HT1080 (cell line): ENCODE measurements around the gene NADSYN1. TPM values are rescaled to one million over a fixed set of nuclear protein-coding genes. Genes with fewer than 3 reads are reported as not detected.
A peak's percentile ranks its signal among the peaks of the same experiment; 100 is the strongest.

ENCODE experiments used
- DNase-seq: peaks from one replicate; pipeline ENCODE4 v3.0.0-alpha.2; 2015; ENCODE audit warnings: low read depth
- total RNA-seq: library from RNA; depleted of rRNA; stranded (reverse); fragments of >200 nt; shearing (Covaris generic); gene quantifications from 2 replicates; pipeline ENCODE4 v1.2.3, GENCODE V29; 2014

Gene NADSYN1
- total RNA-seq, 1 experiment from 2014 or later, result 35.6 TPM

DNA sequence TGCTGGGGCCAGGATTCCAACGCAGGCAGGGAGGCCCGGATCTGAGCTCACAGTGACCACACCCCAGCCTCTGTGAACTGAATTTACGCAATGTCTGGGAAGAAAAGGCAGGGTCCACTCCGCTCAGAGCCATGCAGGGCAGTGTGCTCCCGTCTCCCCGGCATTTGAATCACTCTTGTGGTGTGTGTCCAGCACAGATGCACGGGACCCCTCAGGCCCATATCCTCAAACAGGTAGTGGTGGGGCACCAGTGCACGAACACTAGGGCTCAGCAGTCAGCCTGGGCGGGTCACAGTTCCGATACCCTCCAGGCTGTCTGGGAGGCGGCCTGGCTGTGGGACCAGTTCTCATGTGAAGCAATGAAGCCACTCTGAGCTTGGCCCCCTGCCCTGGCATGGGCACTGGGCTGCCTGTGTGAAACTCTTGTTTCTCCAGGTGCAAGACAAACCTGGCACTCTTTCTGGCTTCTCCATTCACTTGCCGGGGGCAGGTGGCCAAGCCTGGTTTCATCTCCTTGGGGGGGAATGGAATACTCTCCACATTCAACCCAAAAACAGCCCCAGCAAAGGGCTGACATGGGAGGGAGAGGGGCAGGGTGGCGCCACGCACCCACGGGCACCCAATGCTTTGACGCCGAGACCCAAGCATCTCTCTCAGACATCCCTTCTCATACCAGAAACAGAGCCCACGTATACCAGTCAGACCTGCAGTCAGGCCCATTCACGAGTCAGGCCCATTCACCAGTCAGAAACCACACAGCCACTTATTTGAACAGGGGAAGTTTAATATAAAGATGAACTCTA lies 19.2 kb upstream of the NADSYN1 start:
- DNase-seq, result no peak

DNA sequence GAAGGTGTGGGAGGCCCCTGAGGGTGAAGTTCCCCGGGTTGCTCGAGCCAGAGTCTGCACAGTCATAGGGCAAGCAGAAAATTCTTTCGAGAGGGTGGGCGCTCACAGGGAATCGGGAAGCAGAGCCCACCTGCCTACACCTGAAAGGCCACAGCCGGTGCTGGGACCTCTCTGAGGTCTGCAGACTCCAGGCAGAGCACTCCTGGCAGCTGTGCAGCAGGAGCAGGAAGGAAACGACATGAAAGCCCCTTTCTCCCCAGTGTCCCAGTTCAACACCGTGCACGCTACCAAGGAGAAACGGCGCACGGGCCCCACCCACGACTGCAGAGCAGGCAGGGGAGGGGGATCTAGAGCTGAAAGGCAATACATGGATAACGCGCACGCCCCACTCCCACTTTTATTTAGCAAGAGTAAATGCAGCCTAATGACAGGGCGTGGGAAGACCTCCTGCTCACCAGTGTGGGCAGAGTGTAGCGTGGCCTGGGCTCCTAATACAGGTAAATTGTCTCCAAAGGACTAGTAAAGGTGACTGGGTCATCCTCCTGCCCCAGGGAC lies 18.4 kb upstream of the NADSYN1 start:
- no peak for DNase-seq

GRCh38 chr11:71435278-71435951 lies 17.6 kb upstream of the NADSYN1 start:
- no peak for DNase-seq

DNA sequence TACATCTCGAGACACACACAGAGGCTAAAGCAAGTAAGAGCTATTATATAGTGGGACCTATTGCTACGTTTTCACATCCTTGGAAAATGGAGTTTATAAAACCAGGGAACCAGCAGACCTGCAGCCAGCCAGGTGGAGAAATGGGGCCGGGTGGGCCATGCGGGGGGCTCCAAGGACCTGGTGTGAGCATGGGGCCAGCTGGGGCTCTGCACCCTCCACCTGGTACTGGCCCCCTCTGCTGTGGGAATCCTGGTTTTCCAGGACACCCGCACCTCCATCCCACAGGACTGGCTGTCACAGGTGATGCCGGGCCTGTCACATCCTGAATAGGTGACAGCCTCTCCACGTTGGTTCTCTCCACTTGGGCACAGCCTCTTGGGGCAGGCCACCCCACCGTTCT lies 16.1 kb upstream of the NADSYN1 start:
- no peak for DNase-seq

DNA sequence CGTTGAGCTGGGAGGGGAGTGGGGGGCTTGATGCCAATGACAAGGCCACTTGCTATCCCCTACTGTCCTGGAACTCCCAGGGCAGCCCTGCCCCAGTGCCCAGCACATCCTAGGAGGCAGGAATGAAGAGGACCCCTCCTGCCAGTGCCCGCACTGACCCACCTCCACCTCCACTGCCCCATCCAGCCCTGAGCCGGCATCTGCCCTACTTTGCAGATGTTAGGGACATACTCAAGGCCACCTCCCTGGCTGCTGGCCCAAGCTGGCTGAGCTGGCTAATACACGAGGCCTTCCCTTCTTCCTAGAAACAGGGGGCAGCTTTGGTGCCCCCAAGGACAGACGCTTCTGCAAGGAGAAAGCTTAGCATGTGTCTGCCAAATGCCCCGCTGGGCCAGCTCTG lies 15.6 kb upstream of the NADSYN1 start:
- no peak for DNase-seq

GRCh38 chr11:71437879-71438278 lies 15.1 kb upstream of the NADSYN1 start:
- DNase-seq, result no peak

DNA sequence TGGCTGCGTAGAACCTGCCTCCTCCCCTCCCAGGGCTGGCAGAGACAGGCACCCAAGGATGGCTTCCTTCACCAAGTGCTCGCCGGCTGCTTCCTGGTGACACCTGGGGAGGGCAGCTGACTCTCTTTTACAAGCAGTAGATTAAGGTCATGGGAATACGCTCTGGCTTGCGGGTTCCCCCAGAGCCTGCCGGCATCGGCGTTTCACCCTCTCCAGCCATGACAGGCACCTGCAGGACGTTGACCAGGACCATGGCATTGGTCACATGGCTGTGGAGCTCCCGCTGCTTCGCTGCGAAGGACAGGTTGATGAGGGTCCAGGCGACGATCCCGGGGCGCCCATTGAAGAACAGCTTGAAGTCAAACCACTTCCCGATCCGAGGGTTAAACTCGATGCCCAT lies 14.4 kb upstream of the NADSYN1 start:
- DNase-seq, result no peak

- no peak for DNase-seq
Measured at GRCh38 chr11:71440021-71440755, 12.8 kb upstream of the NADSYN1 start.

GRCh38 chr11:71441251-71441650 lies 11.8 kb upstream of the NADSYN1 start:
- no peak for DNase-seq

DNA sequence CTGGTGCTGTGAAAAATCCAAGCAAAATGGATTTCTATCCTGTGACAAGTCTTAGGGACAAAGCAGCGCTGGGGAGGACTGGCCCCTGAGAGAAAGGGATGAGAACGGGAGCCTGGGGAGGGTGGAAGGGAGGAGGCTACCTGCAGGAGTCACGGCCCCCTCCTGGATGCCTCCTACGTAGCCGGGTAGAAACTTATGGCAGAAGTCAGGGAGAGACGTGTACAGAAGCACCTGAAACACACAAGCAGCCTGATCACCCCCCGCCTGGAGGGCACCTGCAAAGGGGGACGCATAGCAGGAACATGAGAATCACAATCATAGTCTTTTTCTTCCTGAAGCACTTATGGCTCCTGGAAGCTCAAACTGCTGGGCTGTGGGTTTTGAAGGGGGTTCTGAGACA lies 10.9 kb upstream of the NADSYN1 start:
- no peak for DNase-seq

DNA sequence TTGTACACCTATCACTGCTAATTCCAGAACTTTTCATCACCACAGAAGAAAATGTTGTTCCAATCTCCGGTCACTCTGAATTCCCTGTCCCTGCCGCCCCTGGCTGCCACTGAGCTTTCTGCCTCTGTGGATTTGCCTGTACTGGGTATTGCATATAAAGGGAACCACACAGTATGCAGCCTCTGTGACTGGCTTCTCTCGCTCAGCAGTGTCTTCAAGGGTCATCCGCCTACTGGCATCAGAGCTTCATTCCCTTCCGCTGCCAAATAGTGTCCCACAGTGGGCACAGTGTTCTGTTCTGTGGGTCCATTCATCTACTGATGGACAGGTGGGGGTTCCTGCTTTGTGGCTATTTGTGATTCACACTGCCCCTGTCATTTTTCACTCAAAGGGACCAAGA lies 10.1 kb upstream of the NADSYN1 start:
- no peak for DNase-seq

- DNase-seq, result no peak
Measured at GRCh38 chr11:71443736-71444445, 9.1 kb upstream of the NADSYN1 start.

- no peak for DNase-seq
Measured at GRCh38 chr11:71444811-71445210, 8.2 kb upstream of the NADSYN1 start.

DNA sequence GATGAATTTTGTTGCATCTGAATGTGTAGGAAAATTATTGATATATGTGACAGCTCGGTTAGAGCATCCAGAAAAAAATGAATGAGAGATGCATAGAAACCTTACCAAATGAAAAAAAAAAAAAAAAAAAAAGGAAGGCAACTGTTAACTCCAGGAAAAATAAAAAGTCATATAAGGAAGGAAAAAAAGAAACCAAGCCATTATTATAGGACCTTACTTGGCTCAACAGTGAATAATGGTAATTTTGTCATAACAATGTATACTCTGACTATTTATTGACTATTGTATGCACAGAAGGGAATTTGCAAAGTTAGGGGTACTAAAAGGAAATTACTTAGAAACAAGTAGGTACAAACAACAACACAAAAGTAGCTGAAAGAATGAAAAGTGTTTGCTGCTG lies 6.9 kb upstream of the NADSYN1 start:
- DNase-seq, result no peak

- peak; percentile 6 for DNase-seq
Measured at GRCh38 chr11:71446942-71447688, 5.9 kb upstream of the NADSYN1 start.

DNA sequence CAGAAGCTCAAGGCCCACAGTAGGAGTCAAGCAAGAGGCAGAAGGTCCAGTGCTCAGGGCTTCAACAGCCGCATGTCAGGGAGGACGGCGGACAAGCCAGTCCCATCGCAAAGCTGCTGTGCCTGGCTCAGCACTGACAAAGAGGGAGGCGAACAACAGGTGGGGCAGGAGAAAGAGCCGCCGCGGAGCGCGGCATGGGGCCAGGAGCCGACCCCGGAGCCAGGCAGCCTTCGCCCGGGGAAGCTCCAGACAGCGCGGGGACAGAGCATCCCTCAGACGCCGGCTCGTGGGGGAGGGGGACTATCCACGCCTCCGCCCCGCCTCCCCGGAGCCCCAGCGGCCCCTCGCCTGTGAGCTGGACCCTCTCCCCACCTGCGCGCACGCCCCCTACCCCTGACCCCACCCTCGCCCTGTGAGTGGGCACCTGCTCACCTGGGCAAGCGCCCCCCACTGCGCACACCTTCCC lies 5.2 kb upstream of the NADSYN1 start:
- DNase-seq, result no peak

DNA sequence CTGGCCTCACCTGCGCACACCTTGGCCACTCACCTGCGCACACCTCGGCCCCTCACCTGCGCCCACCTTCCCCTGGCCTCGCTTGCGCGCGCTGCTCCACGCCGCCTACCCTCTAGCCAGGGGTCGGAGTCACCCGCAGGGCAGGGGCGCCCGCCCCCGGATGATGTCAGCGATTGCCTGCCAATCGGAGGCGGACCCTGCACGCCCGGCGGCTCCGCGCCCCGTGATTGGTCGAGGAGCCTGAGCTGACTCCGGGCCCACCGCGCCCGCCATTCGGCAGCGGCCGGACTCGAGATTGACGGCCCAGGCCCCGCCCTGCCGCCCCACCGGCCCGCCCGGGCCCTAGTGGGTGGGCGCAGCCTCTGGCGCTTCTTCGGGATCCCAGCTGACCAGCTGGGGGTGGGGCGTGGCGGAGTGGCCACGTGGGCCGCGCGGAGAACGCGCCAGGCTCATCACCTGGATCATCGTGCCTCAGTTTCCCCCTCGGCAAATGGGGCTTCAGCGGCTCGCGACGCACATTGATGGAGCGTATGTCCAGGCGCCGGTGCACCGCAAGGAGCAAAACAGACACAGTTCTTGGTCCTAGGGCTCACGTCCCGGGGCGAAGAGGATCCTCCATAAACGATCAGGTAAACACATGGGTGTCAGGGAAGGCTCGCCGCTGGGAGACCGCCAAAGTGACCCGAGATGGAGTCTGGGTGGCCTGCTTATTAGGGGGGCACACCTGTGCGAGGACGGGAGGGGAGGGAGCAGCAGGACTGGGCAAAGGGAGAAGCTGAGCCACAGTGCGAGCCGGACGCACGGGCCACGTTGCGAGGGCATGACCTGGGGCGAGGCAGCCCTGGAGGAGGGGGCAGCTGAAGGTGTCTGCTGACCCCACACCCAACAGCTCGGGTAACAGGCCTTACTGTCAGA lies 4.5 kb upstream of the NADSYN1 start, which contains the start of gene DHCR7:
TSS of gene DHCR7 (minus strand) at position 137 of the 915 bp plus-strand sequence. CDS start 3,441 bp downstream, outside the sequence.
- DNase-seq, result peak; percentile 95

DNA sequence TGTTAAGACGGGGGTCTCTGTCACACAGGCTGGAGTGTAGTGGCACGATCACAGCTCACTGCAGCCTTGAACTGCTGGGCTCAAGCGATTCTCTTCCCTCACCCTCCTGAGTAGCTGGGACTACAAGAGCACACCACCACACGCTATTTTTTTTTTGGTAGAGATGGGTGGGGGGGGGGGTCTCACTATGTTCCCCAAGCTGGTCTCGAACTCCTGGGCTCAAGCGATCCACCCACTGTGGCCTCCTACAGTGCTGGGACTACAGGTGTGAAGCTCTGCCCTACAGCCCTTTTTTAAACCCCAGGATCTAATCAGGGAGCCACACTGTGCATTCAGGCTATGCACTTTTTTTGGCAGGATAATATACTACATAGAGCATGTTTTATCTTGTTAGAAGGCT lies 3.4 kb upstream of the NADSYN1 start:
- no peak for DNase-seq

DNA sequence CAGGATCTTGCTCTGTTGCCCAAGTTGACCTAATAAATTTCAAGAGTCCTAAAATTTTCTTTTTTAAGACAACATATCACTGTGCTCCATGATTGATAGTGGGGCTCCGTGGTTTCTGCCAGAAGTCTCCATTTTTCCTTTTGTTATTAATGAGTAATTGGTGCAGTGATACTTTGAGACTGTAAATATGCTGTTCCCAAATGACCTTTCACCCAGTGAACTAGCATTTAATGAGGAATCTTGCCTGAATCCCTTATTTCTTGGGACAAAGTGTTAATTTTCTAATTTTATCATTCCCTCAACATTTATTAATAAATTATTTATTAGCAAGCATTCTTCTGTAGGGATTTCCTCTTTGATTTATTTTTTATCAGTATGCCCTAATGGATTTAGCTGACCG lies 2.5 kb upstream of the NADSYN1 start:
- no peak for DNase-seq
